GM21825 (cell line): ENCODE results near the gene KCNK5.

ENCODE experiments used
- ATAC-seq: cut with Tn5 transposase; IDR thresholded peaks from one replicate; pipeline ENCODE4 v1.9.1; 2021; ENCODE audit warnings: mild to moderate bottlenecking, moderate library complexity; ENCODE audit not compliant: unreplicated experiment

KCNK5 gene

GRCh38 chr6:39243809-39244208 is 14.5 kb upstream of the KCNK5 start:
- ATAC-seq = no peak

GRCh38 chr6:39240155-39240757 is 11.0 kb upstream of the KCNK5 start:
- no peak for ATAC-seq

- no peak for ATAC-seq
These were observed 10.4 kb upstream of the KCNK5 start for GRCh38 chr6:39239527-39240154.

GRCh38 chr6:39236742-39237141 is 7.5 kb upstream of the KCNK5 start:
- no peak for ATAC-seq

- no peak for ATAC-seq
These were observed 4.1 kb upstream of the KCNK5 start for GRCh38 chr6:39233333-39233732.

GRCh38 chr6:39231521-39232243 is 2.4 kb upstream of the KCNK5 start:
- ATAC-seq = no peak

- no peak for ATAC-seq
These were observed 1.4 kb upstream of the KCNK5 start for GRCh38 chr6:39230654-39231035.

- ATAC-seq = no peak
These were observed 934 bp downstream of the KCNK5 start for GRCh38 chr6:39228111-39228971.

GRCh38 chr6:39227476-39227875 is 1.8 kb downstream of the KCNK5 start:
- no peak for ATAC-seq

GRCh38 chr6:39226639-39227329 is 2.5 kb downstream of the KCNK5 start:
- no peak for ATAC-seq

GRCh38 chr6:39225946-39226437 is 3.3 kb downstream of the KCNK5 start:
- no peak for ATAC-seq

- no peak for ATAC-seq
These were observed 3.7 kb downstream of the KCNK5 start for GRCh38 chr6:39225543-39225942.

- ATAC-seq = no peak
These were observed 4.6 kb downstream of the KCNK5 start for GRCh38 chr6:39224523-39225182.

GRCh38 chr6:39224011-39224410 is 5.3 kb downstream of the KCNK5 start:
- no peak for ATAC-seq

GRCh38 chr6:39223555-39223954 is 5.7 kb downstream of the KCNK5 start:
- no peak for ATAC-seq

- ATAC-seq = no peak
These were observed 6.2 kb downstream of the KCNK5 start for GRCh38 chr6:39223061-39223460.

- no peak for ATAC-seq
These were observed 7.3 kb downstream of the KCNK5 start for GRCh38 chr6:39221779-39222641.

- no peak for ATAC-seq
These were observed 8.2 kb downstream of the KCNK5 start for GRCh38 chr6:39221115-39221514.
